ENCODE measurements around the gene TBC1D10A.
"Not testable (repeated sequence)": the region's sequence is repeated elsewhere in the genome, so short reads cannot be mapped to it uniquely, and the experiment has no call there.

TBC1D10A gene

GRCh38 chr22:30344447-30345200 is 17.9 kb upstream of the TBC1D10A start:
- no peak for DNase-seq (ENCODE audit: low read depth)

- DNase-seq (ENCODE audit: low read depth) = no peak
Observed at GRCh38 chr22:30340911-30341685, 14.4 kb upstream of the TBC1D10A start.

GRCh38 chr22:30338802-30339201 is 12.1 kb upstream of the TBC1D10A start:
- no peak for DNase-seq (ENCODE audit: low read depth)

- DNase-seq (ENCODE audit: low read depth) = not testable (repeated sequence)
Observed at GRCh38 chr22:30338341-30338740, 11.6 kb upstream of the TBC1D10A start.

GRCh38 chr22:30337461-30337778 is 10.7 kb upstream of the TBC1D10A start:
- no peak for DNase-seq (ENCODE audit: low read depth)

GRCh38 chr22:30336752-30337460 is 10.2 kb upstream of the TBC1D10A start:
- DNase-seq (ENCODE audit: low read depth) = no peak

- DNase-seq (ENCODE audit: low read depth) = no peak
Observed at GRCh38 chr22:30335236-30335635, 8.5 kb upstream of the TBC1D10A start.

- DNase-seq (ENCODE audit: low read depth) = no peak
Observed at GRCh38 chr22:30334646-30335045, 7.9 kb upstream of the TBC1D10A start.

- DNase-seq (ENCODE audit: low read depth) = no peak
Observed at GRCh38 chr22:30333707-30334087, 7.0 kb upstream of the TBC1D10A start.

GRCh38 chr22:30332994-30333706 is 6.4 kb upstream of the TBC1D10A start:
- no peak for DNase-seq (ENCODE audit: low read depth)

- no peak for DNase-seq (ENCODE audit: low read depth)
Observed at GRCh38 chr22:30332551-30332950, 5.8 kb upstream of the TBC1D10A start.

- DNase-seq (ENCODE audit: low read depth) = no peak
Observed at GRCh38 chr22:30328466-30329049, 1.8 kb upstream of the TBC1D10A start.

GRCh38 chr22:30327864-30328345 is 1.2 kb upstream of the TBC1D10A start:
- DNase-seq (ENCODE audit: low read depth) = no peak

GRCh38 chr22:30326255-30326705 is 461 bp downstream of the TBC1D10A start:
- DNase-seq (ENCODE audit: low read depth) = no peak

GRCh38 chr22:30325724-30326254 is 952 bp downstream of the TBC1D10A start:
- no peak for DNase-seq (ENCODE audit: low read depth)

GRCh38 chr22:30325065-30325720 is 1.5 kb downstream of the TBC1D10A start:
- peak; percentile 74 for DNase-seq (ENCODE audit: low read depth)

GRCh38 chr22:30324014-30324730 is 2.6 kb downstream of the TBC1D10A start:
- peak; percentile 55 for DNase-seq (ENCODE audit: low read depth)

- no peak for DNase-seq (ENCODE audit: low read depth)
Observed at GRCh38 chr22:30323246-30323645, 3.5 kb downstream of the TBC1D10A start.

GRCh38 chr22:30321461-30321860 is 5.3 kb downstream of the TBC1D10A start:
- no peak for DNase-seq (ENCODE audit: low read depth)

GRCh38 chr22:30320021-30320556 is 6.7 kb downstream of the TBC1D10A start:
- DNase-seq (ENCODE audit: low read depth) = no peak

All from fibroblast of gingiva (primary cell).